B cell (primary cell): ENCODE results near the gene VPS13D. TPM values are rescaled to one million over a fixed set of nuclear protein-coding genes. Genes with fewer than 3 reads are reported as not detected.

Experiments used
- ATAC-seq: fragments of 200-7000 bp; cut with Tn5 transposase; one replicate; pipeline ENCODE4 v1.10.0; 2021; ENCODE audit warnings: low read depth, mild to moderate bottlenecking, moderate number of reproducible peaks, moderate library complexity
- CTCF ChIA-PET: fragments of 350-600 bp; sonication (Branson Sonifier 250); formaldehyde crosslinking; loops from one replicate; lab custom pipeline; 2021; ENCODE audit warnings: antibody characterized with exemption, inconsistent platforms; lab: Charles Lee
- POLR2A ChIA-PET: fragments of 350-600 bp; sonication (Branson Sonifier 250); formaldehyde crosslinking; loops from one replicate; lab custom pipeline; 2021; ENCODE audit warnings: antibody characterized with exemption; lab: Charles Lee
- DNase-seq: peaks from one replicate; pipeline ENCODE4 v3.0.0; 2013
- H2AFZ ChIP-seq: 2 replicates; pipeline ENCODE4 v1.6.1; 2012; ENCODE audit warnings: mild to moderate bottlenecking, low read depth, low read length; ENCODE audit not compliant: insufficient read depth, poor library complexity, severe bottlenecking
- H3K27ac ChIP-seq, 2 donors: 1 replicate in 1 of 2; 2 replicates in 1 of 2; pipeline ENCODE4 v1.5.1; 2012 to 2013; ENCODE audit warnings: low read length in 2 of 2, mild to moderate bottlenecking in 2 of 2, moderate library complexity in 1 of 2
- H3K27me3 ChIP-seq, 4 experiments: fragments of 200-600 bp in 1 of 4; sonication (generic) in 1 of 4; replicated peaks in 1 of 4; 1 replicate in 2 of 4; 2 replicates in 2 of 4; pipeline versions ENCODE4 v1.6.1 to v1.7.0; 2013 to 2016; ENCODE audit warnings: low read length in 3 of 4, mild to moderate bottlenecking in 2 of 4, mixed read lengths in 1 of 4, moderate library complexity in 1 of 4; ENCODE audit not compliant: insufficient read depth in 4 of 4, control insufficient read depth in 3 of 4; ENCODE audit errors: control extremely low read depth in 1 of 4
- H3K36me3 ChIP-seq, 2 experiments: replicated peaks in 1 of 2; 1 replicate in 1 of 2; 2 replicates in 1 of 2; pipeline versions ENCODE4 v1.6.1 to v1.7.1; 2013; ENCODE audit warnings: low read length in 1 of 2; ENCODE audit not compliant: insufficient read depth in 2 of 2, control insufficient read depth in 1 of 2; ENCODE audit errors: control extremely low read depth in 1 of 2, extremely low read depth in 1 of 2
- H3K4me1 ChIP-seq, 2 donors: fragments of 200-600 bp in 1 of 2; sonication (generic) in 1 of 2; 1 replicate in 1 of 2; 2 replicates in 1 of 2; pipeline versions ENCODE4 v1.5.1 to v1.6.1; 2013 to 2017; ENCODE audit warnings: low read length in 2 of 2; ENCODE audit not compliant: control insufficient read depth in 2 of 2, insufficient read depth in 2 of 2
- H3K4me2 ChIP-seq: replicated peaks from 2 replicates; pipeline ENCODE3; 2012; ENCODE audit warnings: mild to moderate bottlenecking, low read depth, low read length; ENCODE audit not compliant: poor library complexity, severe bottlenecking
- H3K4me3 ChIP-seq, 5 experiments: fragments of 200-600 bp in 1 of 5; sonication (generic) in 1 of 5; 1 replicate in 3 of 5; 2 replicates in 2 of 5; pipeline versions ENCODE4 v1.5.1 to v1.7.0; 2011 to 2016; ENCODE audit warnings: low read length in 4 of 5, mild to moderate bottlenecking in 4 of 5, low read depth in 2 of 5, control low read depth in 1 of 5, moderate library complexity in 1 of 5; ENCODE audit not compliant: insufficient read depth in 1 of 5; ENCODE audit errors: control extremely low read depth in 1 of 5, extremely low read depth in 1 of 5
- H3K79me2 ChIP-seq: fragments of 200-600 bp; sonication (generic); one replicate; pipeline ENCODE4 v1.6.0; 2016; ENCODE audit warnings: low read length; ENCODE audit not compliant: control insufficient read depth, insufficient read depth
- H3K9ac ChIP-seq: fragments of 200-600 bp; sonication (generic); 2 replicates; pipeline ENCODE4 v1.6.1; 2017; ENCODE audit warnings: mild to moderate bottlenecking, low read length, moderate library complexity
- H3K9me3 ChIP-seq, 3 donors: one replicate each; pipeline versions ENCODE4 v1.6.1 to v1.7.1; 2013; ENCODE audit warnings: low read length in 2 of 3; ENCODE audit not compliant: control insufficient read depth in 2 of 3, insufficient read depth in 1 of 3; ENCODE audit errors: control extremely low read depth in 1 of 3
- H4K20me1 ChIP-seq: 2 replicates; pipeline ENCODE4 v1.6.0; 2012; ENCODE audit warnings: mild to moderate bottlenecking, low read length; ENCODE audit not compliant: insufficient read depth, control insufficient read depth, poor library complexity, severe bottlenecking
- H3K27ac Mint-ChIP-seq: one replicate; pipeline ENCODE4 v1.8.0; 2021; ENCODE audit warnings: mixed read lengths
- H3K27me3 Mint-ChIP-seq: one replicate; pipeline ENCODE4 v1.8.0; 2021; ENCODE audit warnings: mixed read lengths
- H3K4me1 Mint-ChIP-seq: one replicate; pipeline ENCODE4 v1.8.0; 2021; ENCODE audit warnings: mixed read lengths
- H3K4me3 Mint-ChIP-seq: one replicate; pipeline ENCODE4 v1.8.0; 2021; ENCODE audit warnings: mixed read lengths
- H3K9me3 Mint-ChIP-seq: one replicate; pipeline ENCODE4 v1.8.0; 2022; ENCODE audit warnings: mixed read lengths; ENCODE audit not compliant: insufficient read depth
- CTCF ChIP-seq: fragments of 200-600 bp; IDR thresholded peaks from one replicate; pipeline ENCODE4 v1.8.0; 2022; ENCODE audit warnings: antibody characterized with exemption, mild to moderate bottlenecking
- EZH2 ChIP-seq: IDR thresholded peaks from 2 replicates; pipeline ENCODE4 v1.6.1; 2012; ENCODE audit warnings: borderline replicate concordance, low read depth, mild to moderate bottlenecking, moderate library complexity, low read length; ENCODE audit not compliant: insufficient read depth, poor library complexity, severe bottlenecking
- WGBS: methylation state at CpG from one replicate; pipeline ENCODE4 v1.1.5; 2013; ENCODE audit warnings: missing lambda C conversion rate; ENCODE audit not compliant: insufficient coverage; 5-methylcytosine and 5-hydroxymethylcytosine counted together
- intact Hi-C: fragments of 100-400 bp; cut with micrococcal nuclease; formaldehyde crosslinking; loops from one replicate; pipeline ENCODE4 v1.10.0; 2022
- polyA plus RNA-seq: library from polyadenylated mRNA; depleted of rRNA; stranded (reverse); fragments of >200 nt; gene quantifications from 2 replicates; pipeline ENCODE4 v1.2.3, GENCODE V29; 2012
- total RNA-seq, 2 donors: library from RNA; stranded (reverse); fragments of 120-200 nt in 1 of 2; gene quantifications; 1 replicate in 1 of 2; 2 replicates in 1 of 2; pipeline versions ENCODE4 v1.2.3 to v1.2.4, GENCODE V29; 2013 to 2022

Gene VPS13D
- total and polyA plus RNA-seq, 2 donors (not counting 1 experiment from before 2014, with no cell fraction given) = 29.9 to 104 TPM

GRCh38 chr1:12345350-12346217 is 115.8 kb downstream of the VPS13D start:
- no peaks in the 10 kb centered on the region for H4K20me1 ChIP-seq
- peaks cover 44% of the 10 kb centered on the region for H3K4me1 Mint-ChIP-seq
- no peaks in the 10 kb centered on the region for H3K27me3 Mint-ChIP-seq
- no peak for TF ChIP-seq CTCF
- no peak for TF ChIP-seq EZH2
- ChIA-PET CTCF (no interaction called here), POLR2A (no interaction called here)
- H3K79me2 ChIP-seq = no peaks in the 10 kb centered on the region
- H3K9ac ChIP-seq = peak overlapping the region; percentile 63
- H3K4me3 ChIP-seq = peak overlapping the region; percentile 26 to 63 (median 34)
- H3K27ac Mint-ChIP-seq = peak overlapping the region; percentile 96
- H3K4me2 ChIP-seq = peak overlapping the region; percentile 74
- peak; percentile 34 for DNase-seq
- H3K9me3 Mint-ChIP-seq = peaks cover under 1% of the 10 kb centered on the region
- H3K4me1 ChIP-seq = peaks cover 22 to 26% of the 10 kb centered on the region in 2 donors
- H3K27me3 ChIP-seq = no peaks in the 10 kb centered on the region
- peak overlapping the region; percentile 68 for H2AFZ ChIP-seq
- H3K4me3 Mint-ChIP-seq = peak overlapping the region; percentile 89
- no CpG with 5 or more reads among the region's 7 CpGs for WGBS
- peaks cover 0 to 3% (median 0%) of the 10 kb centered on the region in 3 donors for H3K9me3 ChIP-seq
- peaks cover 4 to 38% of the 10 kb centered on the region in 2 experiments for H3K36me3 ChIP-seq
- intact Hi-C loops = no loop called here
- peak overlapping the region; percentile 49 to 79 for H3K27ac ChIP-seq
- peak; percentile 28 for ATAC-seq

GRCh38 chr1:12346483-12347151 is 116.8 kb downstream of the VPS13D start:
- H3K4me3 Mint-ChIP-seq = no peak overlapping the region
- H3K27me3 Mint-ChIP-seq = no peaks in the 10 kb centered on the region
- intact Hi-C loops = no loop called here
- peaks cover 8 to 43% of the 10 kb centered on the region in 2 experiments for H3K36me3 ChIP-seq
- peak overlapping the region; percentile 96 for H3K27ac Mint-ChIP-seq
- no peak overlapping the region for H3K4me2 ChIP-seq
- DNase-seq (no peak), ATAC-seq (no peak)
- H3K9me3 Mint-ChIP-seq = peaks cover 2% of the 10 kb centered on the region
- no peaks in the 10 kb centered on the region for H3K27me3 ChIP-seq
- H4K20me1 ChIP-seq = no peaks in the 10 kb centered on the region
- H3K9me3 ChIP-seq = peaks cover 0 to 8% (median 4%) of the 10 kb centered on the region in 3 donors
- no peak overlapping the region for H3K4me3 ChIP-seq
- WGBS = no CpG with 5 or more reads among the region's 5 CpGs
- peaks cover 22 to 26% of the 10 kb centered on the region in 2 donors for H3K4me1 ChIP-seq
- ChIA-PET CTCF (no interaction called here), POLR2A (no interaction called here)
- H2AFZ ChIP-seq = no peak overlapping the region
- TF ChIP-seq CTCF = no peak
- no peak for TF ChIP-seq EZH2
- H3K9ac ChIP-seq = no peak overlapping the region
- H3K79me2 ChIP-seq = no peaks in the 10 kb centered on the region
- peaks cover 39% of the 10 kb centered on the region for H3K4me1 Mint-ChIP-seq
- peak overlapping the region in 1 of 2 donors; percentile 79 for H3K27ac ChIP-seq
